SK-N-MC (cell line): ENCODE data around the gene PPP1R7.
A peak's percentile ranks its signal among the peaks of the same experiment; 100 is the strongest.

Source experiments
- DNase-seq: peaks from one replicate; pipeline ENCODE4 v3.0.0-alpha.2; 2011; ENCODE audit warnings: low read depth, low spot score
- H3K27ac ChIP-seq: fragments of 200-600 bp; sonication (generic); 2 replicates; pipeline ENCODE4 v1.5.1; 2016; ENCODE audit warnings: mixed run types
- H3K36me3 ChIP-seq: fragments of 200-600 bp; sonication (generic); 2 replicates; pipeline ENCODE4 v1.6.1; 2017; ENCODE audit warnings: antibody characterized with exemption, low read length, mixed read lengths; ENCODE audit not compliant: insufficient read depth
- H3K4me3 ChIP-seq: fragments of 200-600 bp; sonication (generic); 2 replicates; pipeline ENCODE4 v1.5.1; 2016
- H3K9ac ChIP-seq: fragments of 200-600 bp; sonication (generic); 2 replicates; pipeline ENCODE4 v1.8.0; 2017; ENCODE audit warnings: mixed run types, mixed read lengths; ENCODE audit not compliant: insufficient read length
- H3K9me3 ChIP-seq: fragments of 200-600 bp; sonication (generic); 2 replicates; pipeline ENCODE4 v1.6.1; 2017; ENCODE audit warnings: low read depth, mild to moderate bottlenecking, antibody characterized with exemption, low read length, moderate library complexity, mixed read lengths
- EZH2 ChIP-seq: fragments of 200-600 bp; sonication (generic); IDR thresholded peaks from one replicate; pipeline ENCODE4 v1.6.1; 2017; ENCODE audit warnings: antibody characterized with exemption
- FOXP2 ChIP-seq: optimal IDR thresholded peaks from 2 replicates; pipeline ENCODE3; 2011; ENCODE audit warnings: mild to moderate bottlenecking, moderate library complexity; ENCODE audit not compliant: insufficient read depth; ENCODE audit errors: extremely low read length, control extremely low read depth
- POLR2AphosphoS5 ChIP-seq: IDR thresholded peaks from 2 replicates; pipeline ENCODE4 v1.6.1; 2012; ENCODE audit warnings: mild to moderate bottlenecking, low read depth, low read length, borderline replicate concordance

PPP1R7 gene

GRCh38 chr2:241213041-241213440 is 62.8 kb downstream of the PPP1R7 start:
- no peaks in the 10 kb centered on the region for H3K36me3 ChIP-seq
- H3K9ac ChIP-seq, result no peak overlapping the region
- no peak overlapping the region for H3K27ac ChIP-seq
- no peak for DNase-seq
- H3K9me3 ChIP-seq, result no peaks in the 10 kb centered on the region
- H3K4me3 ChIP-seq, result no peak overlapping the region
- TF ChIP-seq FOXP2 (no peak), EZH2 (no peak), POLR2AphosphoS5 (no peak)

GRCh38 chr2:241213567-241213966 is 63.3 kb downstream of the PPP1R7 start:
- H3K4me3 ChIP-seq, result no peak overlapping the region
- H3K9me3 ChIP-seq, result no peaks in the 10 kb centered on the region
- no peak for DNase-seq
- no peak for TF ChIP-seq EZH2
- no peak for TF ChIP-seq POLR2AphosphoS5
- TF ChIP-seq FOXP2, result no peak
- H3K36me3 ChIP-seq, result no peaks in the 10 kb centered on the region
- no peak overlapping the region for H3K27ac ChIP-seq
- H3K9ac ChIP-seq, result no peak overlapping the region

GRCh38 chr2:241214209-241214608 is 63.9 kb downstream of the PPP1R7 start:
- Histone ChIP-seq H3K4me3 (no peak overlapping the region), H3K36me3 (no peaks in the 10 kb centered on the region), H3K9me3 (no peaks in the 10 kb centered on the region), H3K9ac (no peak overlapping the region), H3K27ac (no peak overlapping the region)
- no peak for TF ChIP-seq POLR2AphosphoS5
- no peak for TF ChIP-seq EZH2
- no peak for TF ChIP-seq FOXP2
- DNase-seq, result no peak

DNA sequence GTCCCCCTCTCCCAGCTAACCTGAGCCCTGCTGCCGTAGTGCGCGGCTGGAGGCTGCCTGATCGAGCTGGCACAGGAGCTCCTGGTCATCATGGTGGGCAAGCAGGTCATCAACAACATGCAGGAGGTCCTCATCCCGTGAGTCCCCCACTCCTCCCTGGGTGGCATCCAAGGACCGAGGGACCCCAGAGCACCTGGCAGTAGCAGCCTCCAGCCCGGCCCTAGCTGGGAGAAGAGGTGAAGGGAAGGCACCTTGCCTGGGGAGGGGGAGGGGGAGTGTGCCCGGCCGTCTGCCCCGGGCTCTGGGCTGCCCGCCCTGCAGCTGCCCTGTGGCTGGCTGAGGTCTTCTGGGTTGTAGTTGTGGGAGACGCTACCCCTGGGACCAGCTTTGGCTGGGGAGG is 64.5 kb downstream of the PPP1R7 start:
- no peak for TF ChIP-seq POLR2AphosphoS5
- no peak for TF ChIP-seq EZH2
- DNase-seq, result no peak
- H3K9me3 ChIP-seq, result no peaks in the 10 kb centered on the region; the same call in 1 of the 2 replicates
- H3K27ac ChIP-seq, result no peak overlapping the region
- H3K9ac ChIP-seq, result no peak overlapping the region
- H3K36me3 ChIP-seq, result no peaks in the 10 kb centered on the region
- H3K4me3 ChIP-seq, result no peak overlapping the region

DNA sequence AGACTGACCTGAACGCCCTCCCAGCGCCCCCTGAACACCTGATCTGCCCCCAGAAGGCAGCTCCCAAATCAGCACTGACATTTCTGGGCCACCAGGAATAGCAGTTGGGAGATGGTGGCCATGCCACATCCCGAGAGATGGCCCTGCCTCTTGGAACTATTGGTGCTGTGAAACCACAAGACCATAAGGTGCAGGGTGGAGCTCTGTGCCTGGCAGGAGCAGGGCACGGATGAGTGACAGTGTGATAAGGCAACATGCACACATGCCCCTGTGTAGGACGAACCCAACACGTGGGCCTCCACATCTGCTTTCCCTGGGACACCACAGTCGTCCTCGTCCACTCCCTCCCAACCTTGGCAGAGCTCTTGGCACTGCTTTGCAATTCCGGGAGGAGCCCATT is 65.2 kb downstream of the PPP1R7 start:
- Histone ChIP-seq H3K27ac (no peak overlapping the region), H3K9ac (no peak overlapping the region), H3K9me3 (no peaks in the 10 kb centered on the region; the same call in 1 of the 2 replicates), H3K4me3 (no peak overlapping the region), H3K36me3 (no peaks in the 10 kb centered on the region)
- no peak for DNase-seq
- TF ChIP-seq FOXP2 (no peak), POLR2AphosphoS5 (no peak), EZH2 (no peak)

- Histone ChIP-seq H3K27ac (no peak overlapping the region), H3K9me3 (no peaks in the 10 kb centered on the region; the same call in 1 of the 2 replicates), H3K9ac (no peak overlapping the region), H3K36me3 (no peaks in the 10 kb centered on the region), H3K4me3 (no peak overlapping the region)
- TF ChIP-seq FOXP2 (no peak), EZH2 (no peak), POLR2AphosphoS5 (no peak)
- DNase-seq, result no peak
These were observed 66.0 kb downstream of the PPP1R7 start for GRCh38 chr2:241216211-241216761.

- DNase-seq, result no peak
- H3K9me3 ChIP-seq, result no peaks in the 10 kb centered on the region; the same call in 1 of the 2 replicates
- no peak overlapping the region for H3K27ac ChIP-seq
- H3K4me3 ChIP-seq, result no peak overlapping the region
- no peak overlapping the region for H3K9ac ChIP-seq
- TF ChIP-seq POLR2AphosphoS5 (no peak), FOXP2 (no peak), EZH2 (no peak)
- no peaks in the 10 kb centered on the region for H3K36me3 ChIP-seq
These were observed 67.2 kb downstream of the PPP1R7 start for GRCh38 chr2:241217320-241218031.

- no peaks in the 10 kb centered on the region; the same call in 1 of the 2 replicates for H3K9me3 ChIP-seq
- H3K4me3 ChIP-seq, result peak overlapping the region; percentile 82
- no peaks in the 10 kb centered on the region for H3K36me3 ChIP-seq
- peak overlapping the region; percentile 65 for H3K9ac ChIP-seq
- no peak for TF ChIP-seq FOXP2
- H3K27ac ChIP-seq, result no peak overlapping the region
- DNase-seq, result no peak
These were observed 68.1 kb downstream of the PPP1R7 start for GRCh38 chr2:241218131-241219029.
